Neuronal stem cell (in vitro differentiated cells): ENCODE data around the gene SGCG.

ENCODE experiments used
- DNase-seq: peaks from one replicate; pipeline ENCODE4 v3.0.0-alpha.2; 2013; ENCODE audit warnings: low spot score
- H2AFZ ChIP-seq: one replicate; pipeline ENCODE4 v1.6.1; 2013; ENCODE audit warnings: mild to moderate bottlenecking, low read length, inconsistent platforms
- H2AK5ac ChIP-seq: 2 replicates; pipeline ENCODE4 v1.6.1; 2013; ENCODE audit warnings: low read depth, mild to moderate bottlenecking, inconsistent platforms, low read length, moderate library complexity, mixed read lengths
- H2BK120ac ChIP-seq: 2 replicates; pipeline ENCODE4 v1.6.1; 2013; ENCODE audit warnings: low read depth, mild to moderate bottlenecking, inconsistent platforms, low read length, moderate library complexity, mixed read lengths
- H2BK12ac ChIP-seq: one replicate; pipeline ENCODE4 v1.6.1; 2013; ENCODE audit warnings: low read length, inconsistent platforms
- H2BK15ac ChIP-seq: 2 replicates; pipeline ENCODE4 v1.6.1; 2013; ENCODE audit warnings: mild to moderate bottlenecking, low read length, inconsistent platforms, mixed read lengths
- H2BK5ac ChIP-seq: one replicate; pipeline ENCODE4 v1.6.1; 2013; ENCODE audit warnings: inconsistent platforms, mild to moderate bottlenecking, low read length, moderate library complexity
- H3K14ac ChIP-seq: one replicate; pipeline ENCODE4 v1.6.1; 2013; ENCODE audit warnings: low read length, inconsistent platforms
- H3K18ac ChIP-seq: 2 replicates; pipeline ENCODE4 v1.6.1; 2013; ENCODE audit warnings: low read length, inconsistent platforms
- H3K23ac ChIP-seq: 2 replicates; pipeline ENCODE4 v1.6.1; 2013; ENCODE audit warnings: low read depth, mild to moderate bottlenecking, mixed read lengths, low read length, inconsistent platforms; ENCODE audit not compliant: poor library complexity
- H3K27ac ChIP-seq: replicated peaks from 3 replicates; pipeline ENCODE4 v1.5.1; 2013; ENCODE audit warnings: low read length, inconsistent platforms
- H3K27me3 ChIP-seq, 3 experiments: 2 replicates each; pipeline ENCODE4 v1.6.1; 2013; ENCODE audit warnings: low read length in 3 of 3, mild to moderate bottlenecking in 2 of 3, inconsistent platforms in 1 of 3, low read depth in 1 of 3, mixed read lengths in 1 of 3, moderate library complexity in 1 of 3; ENCODE audit not compliant: control insufficient read depth in 3 of 3, insufficient read depth in 3 of 3
- H3K36me3 ChIP-seq, 2 donors: replicated peaks in 1 of 2; 2 replicates each; pipeline ENCODE4 v1.6.1; 2013; ENCODE audit warnings: low read length in 2 of 2; ENCODE audit not compliant: control insufficient read depth in 2 of 2, insufficient read depth in 2 of 2
- H3K4ac ChIP-seq: 2 replicates; pipeline ENCODE4 v1.6.1; 2013; ENCODE audit warnings: inconsistent platforms, mild to moderate bottlenecking, low read length, moderate library complexity
- H3K4me1 ChIP-seq, 2 donors: 1 replicate in 1 of 2; 2 replicates in 1 of 2; pipeline ENCODE4 v1.6.1; 2013; ENCODE audit warnings: low read length in 2 of 2, low read depth in 1 of 2; ENCODE audit not compliant: control insufficient read depth in 2 of 2, insufficient read depth in 1 of 2
- H3K4me2 ChIP-seq: one replicate; pipeline ENCODE4 v1.6.1; 2013; ENCODE audit warnings: mild to moderate bottlenecking, low read length, inconsistent platforms; ENCODE audit not compliant: insufficient read depth, poor library complexity, severe bottlenecking
- H3K4me3 ChIP-seq, 2 donors: 2 replicates each; pipeline ENCODE4 v1.5.1; 2013; ENCODE audit warnings: low read length in 2 of 2, mild to moderate bottlenecking in 2 of 2, inconsistent platforms in 1 of 2, moderate library complexity in 1 of 2
- H3K79me1 ChIP-seq: one replicate; pipeline ENCODE4 v1.6.1; 2013; ENCODE audit warnings: low read depth, mild to moderate bottlenecking, inconsistent platforms, low read length, moderate library complexity
- H3K9ac ChIP-seq: one replicate; pipeline ENCODE4 v1.6.1; 2013; ENCODE audit warnings: mild to moderate bottlenecking, low read depth, low read length, inconsistent platforms; ENCODE audit not compliant: poor library complexity
- H3K9me3 ChIP-seq, 2 donors: replicated peaks in 1 of 2; 2 replicates each; pipeline versions ENCODE3 to v1.6.1; 2013; ENCODE audit warnings: low read length in 2 of 2, mild to moderate bottlenecking in 2 of 2, inconsistent platforms in 1 of 2, low read depth in 1 of 2, mixed read lengths in 1 of 2, moderate library complexity in 1 of 2; ENCODE audit not compliant: control insufficient read depth in 2 of 2, insufficient read depth in 1 of 2
- H4K8ac ChIP-seq: one replicate; pipeline ENCODE4 v1.6.1; 2013; ENCODE audit warnings: low read depth, mild to moderate bottlenecking, inconsistent platforms, low read length, moderate library complexity
- H4K91ac ChIP-seq: one replicate; pipeline ENCODE4 v1.6.1; 2013; ENCODE audit warnings: low read length, low read depth, mild to moderate bottlenecking, inconsistent platforms; ENCODE audit not compliant: poor library complexity
- WGBS, 2 donors: extraction: QIAGEN DNeasy Blood & Tissue Kit; methylation state at CpG; one replicate each; pipeline ENCODE4 v1.1.7; 2013; ENCODE audit warnings: missing lambda C conversion rate in 2 of 2, mixed read lengths in 1 of 2; ENCODE audit not compliant: insufficient read length in 2 of 2, insufficient replicate concordance in 1 of 2; ENCODE audit errors: extremely low coverage in 2 of 2; 5-methylcytosine and 5-hydroxymethylcytosine counted together

The SGCG gene

DNA sequence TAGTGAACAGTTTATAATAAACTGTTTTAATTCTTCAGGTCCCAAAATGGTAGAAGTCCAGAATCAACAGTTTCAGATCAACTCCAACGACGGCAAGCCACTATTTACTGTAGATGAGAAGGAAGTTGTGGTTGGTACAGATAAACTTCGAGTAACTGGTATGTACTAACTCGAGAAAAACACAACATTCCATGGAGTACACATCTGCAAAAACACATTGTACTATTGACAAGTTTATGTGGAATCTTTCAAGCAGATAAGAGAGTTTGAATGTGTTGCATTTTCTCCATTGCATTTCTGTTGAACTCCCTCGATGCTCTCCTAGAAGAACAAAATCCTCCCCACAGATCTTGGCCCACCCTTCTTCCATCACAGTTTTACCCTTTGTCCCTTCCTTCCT is 98.5 kb downstream of the SGCG start:
- H2AK5ac ChIP-seq: no peak overlapping the region
- H3K4me3 ChIP-seq: no peak overlapping the region
- no peak overlapping the region for H3K18ac ChIP-seq
- DNase-seq: no peak
- no peak overlapping the region for H3K27ac ChIP-seq
- no peaks in the 10 kb centered on the region for H3K27me3 ChIP-seq
- no peaks in the 10 kb centered on the region for H3K79me1 ChIP-seq
- H2BK12ac ChIP-seq: no peak overlapping the region
- H3K4me1 ChIP-seq: no peaks in the 10 kb centered on the region
- no peaks in the 10 kb centered on the region for H3K36me3 ChIP-seq
- no peak overlapping the region for H2AFZ ChIP-seq
- no peak overlapping the region for H3K23ac ChIP-seq
- no peak overlapping the region for H4K8ac ChIP-seq
- no peak overlapping the region for H3K4me2 ChIP-seq
- no peak overlapping the region for H3K14ac ChIP-seq
- H2BK120ac ChIP-seq: no peak overlapping the region
- H3K9ac ChIP-seq: no peak overlapping the region
- no peak overlapping the region for H4K91ac ChIP-seq
- H3K4ac ChIP-seq: no peak overlapping the region
- WGBS, 2 donors: no CpG with 5 or more reads among the region's 5 CpGs
- no peaks in the 10 kb centered on the region for H3K9me3 ChIP-seq
- no peak overlapping the region for H2BK15ac ChIP-seq
- H2BK5ac ChIP-seq: no peak overlapping the region

DNA sequence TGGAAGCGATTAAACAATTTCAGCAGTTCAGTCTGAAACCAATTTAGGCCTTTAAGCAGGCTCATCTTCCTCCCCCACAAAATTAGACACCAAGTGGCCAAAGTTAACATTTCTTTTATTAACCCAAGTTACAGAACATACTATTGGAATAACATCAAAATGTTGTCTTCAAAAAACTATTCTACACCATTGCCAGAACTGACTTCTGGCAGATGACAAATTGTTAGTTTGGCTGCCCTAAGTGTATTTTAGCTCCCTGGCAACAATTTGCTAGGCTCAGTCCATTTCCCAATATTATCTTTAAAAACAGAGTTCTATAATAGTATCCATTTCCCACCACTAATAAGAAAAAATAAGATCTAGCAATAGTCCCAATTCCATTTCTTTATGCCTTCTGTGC is 107.8 kb downstream of the SGCG start:
- Histone ChIP-seq H3K27ac (no peak overlapping the region), H3K4me1 (peaks cover 0 to 2% of the 10 kb centered on the region in 2 donors), H2BK12ac (no peak overlapping the region), H4K8ac (no peak overlapping the region), H3K4me2 (no peak overlapping the region), H3K23ac (no peak overlapping the region), H3K9me3 (peaks cover 0 to 2% of the 10 kb centered on the region in 2 donors), H3K79me1 (no peaks in the 10 kb centered on the region), H2AFZ (no peak overlapping the region), H2AK5ac (no peak overlapping the region), H3K4ac (no peak overlapping the region), H2BK120ac (no peak overlapping the region), H3K14ac (no peak overlapping the region), H3K9ac (no peak overlapping the region), H3K18ac (no peak overlapping the region), H3K4me3 (no peak overlapping the region), H4K91ac (no peak overlapping the region), H3K27me3 (no peaks in the 10 kb centered on the region), H2BK15ac (no peak overlapping the region), H3K36me3 (no peaks in the 10 kb centered on the region), H2BK5ac (no peak overlapping the region)
- no CpG with 5 or more reads among the region's 1 CpG for WGBS, 2 donors
- DNase-seq: no peak

DNA sequence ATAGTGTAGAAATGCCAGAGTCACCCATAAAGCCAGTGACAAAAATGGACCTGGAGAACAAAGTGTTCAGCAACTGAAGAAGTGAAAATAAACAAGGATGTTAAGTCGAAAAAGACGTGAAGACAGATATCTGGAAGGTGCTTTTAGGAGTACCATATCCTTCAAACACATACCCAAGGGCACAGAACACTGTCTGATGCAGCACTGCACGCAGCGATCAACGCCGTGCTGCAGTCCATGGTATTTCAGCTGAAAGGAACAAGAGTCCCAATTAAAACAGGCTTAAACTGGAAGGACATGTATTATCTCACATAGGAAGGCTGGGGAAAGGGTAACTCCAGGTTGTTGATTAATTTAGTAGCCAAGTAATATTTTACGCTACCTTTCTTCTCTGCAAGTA is 108.2 kb downstream of the SGCG start:
- Histone ChIP-seq H2BK5ac (no peak overlapping the region), H2AFZ (no peak overlapping the region), H3K36me3 (no peaks in the 10 kb centered on the region), H3K4ac (no peak overlapping the region), H3K79me1 (no peaks in the 10 kb centered on the region), H2BK15ac (no peak overlapping the region), H4K91ac (no peak overlapping the region), H3K14ac (no peak overlapping the region), H2BK120ac (no peak overlapping the region), H3K4me3 (no peak overlapping the region), H3K9ac (no peak overlapping the region), H3K9me3 (peaks cover 0 to 2% of the 10 kb centered on the region in 2 donors), H2BK12ac (no peak overlapping the region), H3K27ac (no peak overlapping the region), H3K18ac (no peak overlapping the region), H3K4me2 (no peak overlapping the region), H3K4me1 (peaks cover 0 to 2% of the 10 kb centered on the region in 2 donors), H2AK5ac (no peak overlapping the region), H4K8ac (no peak overlapping the region), H3K23ac (no peak overlapping the region), H3K27me3 (no peaks in the 10 kb centered on the region)
- DNase-seq: no peak
- no CpG with 5 or more reads among the region's 7 CpGs for WGBS, 2 donors

DNA sequence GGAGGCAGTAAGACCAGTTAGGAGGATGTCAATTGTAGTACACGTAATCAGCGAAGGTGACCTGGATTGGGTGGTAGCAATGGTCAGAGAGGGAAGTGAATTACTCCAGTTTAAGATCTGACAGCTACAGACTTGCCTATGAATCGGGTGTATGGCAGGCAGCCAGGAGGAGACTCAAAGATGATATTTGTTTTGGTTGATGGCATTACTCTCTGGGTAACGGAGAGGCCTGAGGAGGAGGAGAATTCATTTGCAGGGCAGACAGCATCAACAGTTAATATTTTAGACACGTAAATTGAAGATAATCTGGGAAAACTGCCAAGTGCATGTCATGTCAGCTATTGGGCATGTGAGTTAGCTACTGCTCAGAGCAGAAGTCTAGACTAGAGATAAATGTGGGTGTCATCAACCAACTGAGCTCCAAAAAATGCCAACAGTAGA is 109.2 kb downstream of the SGCG start:
- H3K27ac ChIP-seq: no peak overlapping the region
- H3K23ac ChIP-seq: no peak overlapping the region
- no peak overlapping the region for H3K14ac ChIP-seq
- H2AK5ac ChIP-seq: no peak overlapping the region
- DNase-seq: no peak
- H3K4me2 ChIP-seq: no peak overlapping the region
- H4K8ac ChIP-seq: no peak overlapping the region
- no peak overlapping the region for H3K4me3 ChIP-seq
- no peak overlapping the region for H3K4ac ChIP-seq
- WGBS, 2 donors: no CpG with 5 or more reads among the region's 5 CpGs
- peaks cover 0 to 2% of the 10 kb centered on the region in 2 donors for H3K9me3 ChIP-seq
- H3K27me3 ChIP-seq: no peaks in the 10 kb centered on the region
- H3K9ac ChIP-seq: no peak overlapping the region
- H2BK5ac ChIP-seq: no peak overlapping the region
- no peaks in the 10 kb centered on the region for H3K79me1 ChIP-seq
- no peak overlapping the region for H2BK12ac ChIP-seq
- no peaks in the 10 kb centered on the region for H3K36me3 ChIP-seq
- H2BK15ac ChIP-seq: no peak overlapping the region
- H3K18ac ChIP-seq: no peak overlapping the region
- H2AFZ ChIP-seq: no peak overlapping the region
- no peak overlapping the region for H4K91ac ChIP-seq
- H2BK120ac ChIP-seq: no peak overlapping the region
- peaks cover 0 to 2% of the 10 kb centered on the region in 2 donors for H3K4me1 ChIP-seq
